H1 (cell line): ENCODE data around the gene CPNE4.

Experiments used
- ASH2L ChIP-seq: fragments of 200-600, 300-600 bp; sonication (generic); IDR thresholded peaks from one replicate; pipeline ENCODE4 v1.7.1; 2017; ENCODE audit warnings: low read length
- ATF3 ChIP-seq: IDR thresholded peaks from 2 replicates; pipeline ENCODE4 v1.6.1; 2011; ENCODE audit warnings: low read depth, mild to moderate bottlenecking, low read length; ENCODE audit not compliant: insufficient read depth
- BRCA1 ChIP-seq: IDR thresholded peaks from 2 replicates; pipeline ENCODE4 v1.6.1; 2012; ENCODE audit warnings: low read depth, low read length, improper control_type of control experiment
- CHD7 ChIP-seq: fragments of 300-600 bp; sonication (generic); IDR thresholded peaks from 2 replicates; pipeline ENCODE4 v1.7.1; 2012; ENCODE audit warnings: low read length, moderate library complexity, mild to moderate bottlenecking, inconsistent platforms; ENCODE audit not compliant: insufficient replicate concordance
- CTCF ChIP-seq, 3 experiments: IDR thresholded peaks; 1 replicate in 2 of 3; 2 replicates in 1 of 3; pipeline versions ENCODE4 v1.5.1 to v1.6.1; 2011; ENCODE audit warnings: low read length in 3 of 3, mild to moderate bottlenecking in 3 of 3, inconsistent platforms in 2 of 3, low read depth in 1 of 3, moderate library complexity in 1 of 3; ENCODE audit not compliant: insufficient read depth in 1 of 3; ENCODE audit errors: control extremely low read depth in 1 of 3
- EZH2 ChIP-seq: fragments of 200-600 bp; sonication (generic); IDR thresholded peaks from 2 replicates; pipeline ENCODE4 v1.7.1; 2012; ENCODE audit warnings: low read depth, mild to moderate bottlenecking, moderate library complexity, low read length, inconsistent platforms; ENCODE audit not compliant: severe bottlenecking
- JUND ChIP-seq: IDR thresholded peaks from 2 replicates; pipeline ENCODE4 v1.6.1; 2011; ENCODE audit warnings: mild to moderate bottlenecking, improper control_type of control experiment, low read length
- KDM1A ChIP-seq: fragments of 200-600, 300-600 bp; sonication (generic); IDR thresholded peaks from 2 replicates; pipeline ENCODE4 v1.7.1; 2016; ENCODE audit warnings: mild to moderate bottlenecking, low read length, borderline replicate concordance
- MAFK ChIP-seq: IDR thresholded peaks from 2 replicates; pipeline ENCODE4 v1.6.1; 2012; ENCODE audit warnings: low read depth, mild to moderate bottlenecking, improper control_type of control experiment, low read length
- NRF1 ChIP-seq: IDR thresholded peaks from 2 replicates; pipeline ENCODE4 v1.6.1; 2011; ENCODE audit warnings: mild to moderate bottlenecking, low read depth, low read length, improper control_type of control experiment
- POLR2A ChIP-seq, 2 experiments: IDR thresholded peaks; 1 replicate in 1 of 2; 2 replicates in 1 of 2; pipeline ENCODE4 v1.6.1; 2011; ENCODE audit warnings: low read depth in 2 of 2, low read length in 2 of 2, mild to moderate bottlenecking in 2 of 2; ENCODE audit errors: control extremely low read depth in 1 of 2
- POLR2AphosphoS5 ChIP-seq: IDR thresholded peaks from 2 replicates; pipeline ENCODE4 v1.6.1; 2011; ENCODE audit warnings: low read depth, low read length
- TBP ChIP-seq: IDR thresholded peaks from 2 replicates; pipeline ENCODE4 v1.6.1; 2011; ENCODE audit warnings: low read depth, low read length, improper control_type of control experiment
- TCF12 ChIP-seq: IDR thresholded peaks from 2 replicates; pipeline ENCODE4 v1.6.1; 2011; ENCODE audit warnings: low read depth, mild to moderate bottlenecking, low read length

- no peak for TF ChIP-seq TBP
- no peak for TF ChIP-seq JUND
- no peak for TF ChIP-seq CTCF (IDR thresholded peaks at IDR 0.05; ENCODE audit: control extremely low read depth in 1 of 3, insufficient read depth in 1 of 3, low read depth in 1 of 3, low read length in 3 of 3)
- TF ChIP-seq POLR2A (IDR thresholded peaks at IDR 0.05; ENCODE audit: control extremely low read depth in 1 of 2, low read depth in 2 of 2, low read length in 2 of 2) = no peak
- no peak for TF ChIP-seq TCF12
- no peak for TF ChIP-seq CHD7
- no peak for TF ChIP-seq EZH2
- no peak for TF ChIP-seq MAFK
- no peak for TF ChIP-seq ASH2L
- no peak for TF ChIP-seq BRCA1
- TF ChIP-seq POLR2AphosphoS5 = no peak
- TF ChIP-seq ATF3 = no peak
- TF ChIP-seq KDM1A = no peak
- no peak for TF ChIP-seq NRF1
Measured at GRCh38 chr3:131551761-131552160, 483.1 kb downstream of the CPNE4 start.
